Cardiac septum (tissue), 1 donor: Measurements from ENCODE around the gene SLC27A5. TPM values are rescaled to one million over a fixed set of nuclear protein-coding genes. Genes with fewer than 3 reads are reported as not detected.
A peak's percentile ranks its signal among the peaks of the same experiment; 100 is the strongest.
"Not testable (repeated sequence)": the region's sequence is repeated elsewhere in the genome, so short reads cannot be mapped to it uniquely, and the experiment has no call there.

Source experiments
- DNase-seq: peaks from one replicate; pipeline ENCODE4 v3.0.0-alpha.2; 2020; ENCODE audit warnings: low spot score
- intact Hi-C: fragments of 100-400 bp; cut with DNase I; formaldehyde crosslinking; loops from one replicate; pipeline ENCODE4 v1.14.0; 2022
- total RNA-seq: library from RNA; stranded (reverse); fragmentation: NEBNext Ultra II Directional; extraction: Animal tissue kit (Norgen Biotek cat#: 25700); gene quantifications from one replicate; pipeline ENCODE4 v1.2.1, GENCODE V29; 2021
- donor health status: DM: no; HTN: no; CAD: no.

SLC27A5 gene
- total RNA-seq, 1 donor from 2014 or later: 2.0 TPM

- DNase-seq: peak; percentile 98
- intact Hi-C loops: no loop called here
Observed at GRCh38 chr19:58475714-58476497, 35.9 kb downstream of the SLC27A5 start, which contains the start of gene ZNF446. Gene ZNF446 (plus strand): TSS chr19:58476352. CDS start chr19:58477219, 867 bp downstream.

GRCh38 chr19:58474997-58475713, 36.6 kb downstream of the SLC27A5 start:
- no peak for DNase-seq
- intact Hi-C loops: no loop called here

- no peak for DNase-seq
- intact Hi-C loops: no loop called here
Observed at GRCh38 chr19:58474291-58474996, 37.3 kb downstream of the SLC27A5 start.

- intact Hi-C loops: no loop called here
- DNase-seq: no peak
Observed at GRCh38 chr19:58473775-58474174, 38.0 kb downstream of the SLC27A5 start.

GRCh38 chr19:58471736-58472135, 40.1 kb downstream of the SLC27A5 start:
- intact Hi-C loops: loop anchor here (1.0 kb wide), 1 partner anchor 26 kb away; no protein-coding TSS in a partner anchor
- no peak for DNase-seq

- DNase-seq, intact Hi-C loops: not testable (repeated sequence)
Observed at GRCh38 chr19:58470837-58471543, 40.8 kb downstream of the SLC27A5 start.

GRCh38 chr19:58469241-58470013, 42.4 kb downstream of the SLC27A5 start:
- no peak for DNase-seq
- intact Hi-C loops: no loop called here

- intact Hi-C loops: no loop called here
- DNase-seq: no peak
Observed at GRCh38 chr19:58468216-58468839, 43.5 kb downstream of the SLC27A5 start.

- DNase-seq: peak; percentile 99
Observed at GRCh38 chr19:58466760-58467589, 44.8 kb downstream of the SLC27A5 start, which contains the start of gene ZNF324. Gene ZNF324 (plus strand): TSS chr19:58467080. CDS start chr19:58469186, 2,106 bp downstream.

GRCh38 chr19:58466089-58466759, 45.6 kb downstream of the SLC27A5 start:
- intact Hi-C loops: loop anchor here (1.0 kb wide), 1 partner anchor 26 kb away; the partner anchor contains the start of gene ZNF132
- DNase-seq: no peak

More at GRCh38 chr19:58466760-58467589, 44.8 kb downstream of the SLC27A5 start, which contains the start of gene ZNF324:
- intact Hi-C loops: loop anchor here (1.0 kb wide), 1 partner anchor 27 kb away; the partner anchor contains the start of gene ZNF132

- DNase-seq: no peak
Observed at GRCh38 chr19:58460039-58460438, 51.8 kb downstream of the SLC27A5 start.

GRCh38 chr19:58456111-58456510, 55.7 kb downstream of the SLC27A5 start:
- no peak for DNase-seq

More at GRCh38 chr19:58460039-58460438, 51.8 kb downstream of the SLC27A5 start:
- intact Hi-C loops: no loop called here

GRCh38 chr19:58455306-58455705, 56.5 kb downstream of the SLC27A5 start:
- no peak for DNase-seq

More at GRCh38 chr19:58456111-58456510, 55.7 kb downstream of the SLC27A5 start:
- intact Hi-C loops: no loop called here

GRCh38 chr19:58453743-58454142, 58.0 kb downstream of the SLC27A5 start:
- no peak for DNase-seq
- intact Hi-C loops: no loop called here

More at GRCh38 chr19:58455306-58455705, 56.5 kb downstream of the SLC27A5 start:
- intact Hi-C loops: no loop called here

- intact Hi-C loops: no loop called here
- DNase-seq: peak; percentile 95
Observed at GRCh38 chr19:58451358-58452101, 60.3 kb downstream of the SLC27A5 start, which contains the start of gene ZNF324B. Gene ZNF324B (plus strand): TSS chr19:58451622. CDS start chr19:58453702, 2,080 bp downstream.
